Keratinocyte (primary cell): ENCODE measurements around the gene MAJIN.

ENCODE experiments used
- CTCF ChIP-seq, 3 experiments: IDR thresholded peaks in 1 of 3; conservative IDR thresholded peaks in 1 of 3; optimal IDR thresholded peaks in 1 of 3; 2 replicates in 2 of 3; 3 replicates in 1 of 3; pipeline versions ENCODE3 to v1.5.1; 2011; ENCODE audit warnings: low read length in 3 of 3, mild to moderate bottlenecking in 3 of 3, moderate library complexity in 2 of 3, control low read depth in 1 of 3, inconsistent platforms in 1 of 3; ENCODE audit not compliant: insufficient read depth in 2 of 3; ENCODE audit errors: extremely low read depth in 1 of 3
- EZH2 ChIP-seq: IDR thresholded peaks from one replicate; pipeline ENCODE4 v1.6.1; 2012; ENCODE audit warnings: inconsistent platforms, mild to moderate bottlenecking, low read length, moderate library complexity

GRCh38 chr11:64909653-64910343, 62.1 kb downstream of the MAJIN start:
- TF ChIP-seq EZH2 = no peak
- TF ChIP-seq CTCF (optimal IDR thresholded peaks at IDR 0.05 in 1 of 3, IDR thresholded peaks at IDR 0.05 in 1 of 3, conservative IDR thresholded peaks at IDR 0.05 in 1 of 3; ENCODE audit: extremely low read depth in 1 of 3, insufficient read depth in 2 of 3, low read length in 3 of 3) = no peak
